Ishikawa (cell line): ENCODE data around the gene TPSAB1.

ENCODE experiments used
- CREB1 ChIP-seq: IDR thresholded peaks from 2 replicates; pipeline ENCODE4 v1.6.1; 2012; ENCODE audit warnings: low read depth
- EGR1 ChIP-seq: IDR thresholded peaks from 2 replicates; pipeline ENCODE4 v1.6.1; 2012
- EP300 ChIP-seq: IDR thresholded peaks from 2 replicates; pipeline ENCODE4 v1.6.1; 2012; ENCODE audit warnings: borderline replicate concordance
- FOXM1 ChIP-seq: IDR thresholded peaks from 2 replicates; pipeline ENCODE4 v1.6.1; 2012; ENCODE audit warnings: low read depth, borderline replicate concordance
- NFIC ChIP-seq: IDR thresholded peaks from 2 replicates; pipeline ENCODE4 v1.6.1; 2012
- RAD21 ChIP-seq: IDR thresholded peaks from 2 replicates; pipeline ENCODE4 v1.6.1; 2012; ENCODE audit warnings: low read depth
- REST ChIP-seq: IDR thresholded peaks from 2 replicates; pipeline ENCODE4 v1.6.1; 2012; ENCODE audit warnings: low read depth, mild to moderate bottlenecking
- TAF1 ChIP-seq: IDR thresholded peaks from 2 replicates; pipeline ENCODE4 v1.6.1; 2012; ENCODE audit warnings: low read depth, mild to moderate bottlenecking
- TCF12 ChIP-seq: IDR thresholded peaks from 2 replicates; pipeline ENCODE4 v1.6.1; 2012; ENCODE audit warnings: low read depth
- YY1 ChIP-seq: IDR thresholded peaks from 2 replicates; pipeline ENCODE4 v1.6.1; 2012; ENCODE audit warnings: low read depth
- TF ChIP-seq, protein P1 (sequence below): IDR thresholded peaks from 2 replicates; pipeline ENCODE4 v1.6.1; 2012

DNA sequence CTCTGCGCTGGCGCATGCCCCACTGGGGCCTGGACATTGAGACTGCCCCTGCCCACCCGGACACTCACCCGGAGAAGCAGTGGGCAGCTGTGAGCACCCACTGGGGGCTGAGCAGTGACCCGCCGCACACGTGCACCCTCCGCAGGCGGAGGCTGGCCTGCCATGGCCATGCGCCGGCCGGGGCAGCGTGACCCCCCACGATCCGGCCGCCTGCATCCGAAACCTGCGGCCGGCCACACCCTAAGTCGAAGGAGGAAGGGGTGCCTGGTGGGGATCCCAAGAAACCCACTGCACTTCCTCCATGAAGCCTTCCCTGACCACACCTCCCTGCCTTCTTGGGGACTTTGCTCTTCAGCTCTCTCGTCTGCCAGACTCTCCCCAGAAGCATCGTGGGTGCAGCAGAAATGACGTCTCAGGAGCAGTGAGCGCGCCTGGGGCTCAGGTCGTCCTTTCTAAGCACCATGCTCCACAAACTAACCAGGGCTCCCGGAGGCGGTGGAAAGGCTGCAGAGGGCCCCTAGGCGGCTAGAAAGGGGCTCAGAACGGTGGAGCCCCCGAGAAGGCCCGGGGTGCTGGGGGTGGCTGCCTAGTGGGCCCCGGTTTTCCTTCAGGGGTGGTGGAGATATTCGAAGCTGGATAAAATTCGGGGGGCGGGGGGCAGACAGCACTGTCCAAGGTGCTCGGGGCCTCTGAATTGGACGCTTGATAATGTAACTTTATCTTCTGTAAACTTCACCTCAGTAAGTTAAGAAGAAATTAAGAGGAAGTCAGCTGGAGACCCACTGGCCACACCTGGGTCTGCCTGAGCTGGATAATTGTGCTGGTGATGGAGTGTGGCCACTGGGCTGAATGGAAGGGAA lies 16.9 kb upstream of the TPSAB1 start:
- TF ChIP-seq FOXM1 (no peak), TCF12 (no peak), EP300 (no peak), YY1 (no peak), REST (peak; percentile 51), TAF1 (no peak), RAD21 (no peak), NFIC (no peak), CREB1 (no peak), EGR1 (no peak)
- TF ChIP-seq, protein P1, sequence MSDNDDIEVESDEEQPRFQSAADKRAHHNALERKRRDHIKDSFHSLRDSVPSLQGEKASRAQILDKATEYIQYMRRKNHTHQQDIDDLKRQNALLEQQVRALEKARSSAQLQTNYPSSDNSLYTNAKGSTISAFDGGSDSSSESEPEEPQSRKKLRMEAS: no peak
